Stomach smooth muscle (tissue), 2 donors: ENCODE data around the gene BOLA1.
A peak's percentile ranks its signal among the peaks of the same experiment; 100 is the strongest.
"Not testable (repeated sequence)": the region's sequence is repeated elsewhere in the genome, so short reads cannot be mapped to it uniquely, and the experiment has no call there.

Source experiments
- H3K27ac ChIP-seq: one replicate; pipeline ENCODE4 v1.7.0; 2013; ENCODE audit warnings: mild to moderate bottlenecking, low read length, inconsistent platforms
- H3K27me3 ChIP-seq, 2 donors: one replicate each; pipeline ENCODE4 v1.7.0; 2013; ENCODE audit warnings: low read length in 2 of 2; ENCODE audit not compliant: insufficient read depth in 2 of 2, control insufficient read depth in 1 of 2
- H3K36me3 ChIP-seq, 2 donors: one replicate each; pipeline ENCODE4 v1.7.0; 2013; ENCODE audit warnings: low read length in 2 of 2; ENCODE audit not compliant: control insufficient read depth in 2 of 2, insufficient read depth in 2 of 2
- H3K4me1 ChIP-seq: one replicate; pipeline ENCODE4 v1.7.0; 2013; ENCODE audit warnings: low read length; ENCODE audit not compliant: control insufficient read depth, insufficient read depth
- H3K4me3 ChIP-seq, 2 donors: one replicate each; pipeline ENCODE4 v1.7.0; 2013; ENCODE audit warnings: low read length in 2 of 2
- H3K9ac ChIP-seq, 2 donors: one replicate each; pipeline ENCODE4 v1.7.0; 2013; ENCODE audit warnings: low read length in 2 of 2, mild to moderate bottlenecking in 1 of 2
- H3K9me3 ChIP-seq, 2 donors: one replicate each; pipeline ENCODE4 v1.7.0; 2013; ENCODE audit warnings: low read length in 2 of 2; ENCODE audit not compliant: control insufficient read depth in 2 of 2
- donor health status: healthy.
- donor health status: Pancreatic carcinoma.

BOLA1 gene

DNA sequence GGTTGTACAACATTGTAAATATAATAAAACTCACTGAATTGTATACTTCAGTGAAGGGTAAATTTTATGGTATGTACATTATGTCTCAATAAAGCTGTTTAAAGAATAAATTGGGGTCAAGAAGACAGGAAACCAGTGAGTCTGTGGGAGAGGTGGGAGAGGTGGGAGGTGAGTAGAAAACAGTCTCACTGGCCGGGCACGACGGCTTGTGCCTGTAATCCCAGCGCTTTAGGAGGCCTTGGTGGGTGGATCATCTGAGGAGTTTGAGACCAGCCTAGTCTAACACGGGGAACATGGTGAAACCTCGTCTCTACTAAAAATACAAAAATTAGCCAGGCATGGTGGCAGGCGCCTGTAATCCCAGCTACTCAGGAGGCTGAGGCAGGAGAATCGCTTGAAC is 33.1 kb downstream of the BOLA1 start:
- no peak overlapping the region for H3K9ac ChIP-seq
- no peaks in the 10 kb centered on the region for H3K27me3 ChIP-seq
- peaks cover 34% of the 10 kb centered on the region for H3K4me1 ChIP-seq
- no peaks in the 10 kb centered on the region for H3K9me3 ChIP-seq
- peaks cover 21 to 34% of the 10 kb centered on the region in 2 donors for H3K36me3 ChIP-seq
- no peak overlapping the region for H3K27ac ChIP-seq
- no peak overlapping the region for H3K4me3 ChIP-seq

DNA sequence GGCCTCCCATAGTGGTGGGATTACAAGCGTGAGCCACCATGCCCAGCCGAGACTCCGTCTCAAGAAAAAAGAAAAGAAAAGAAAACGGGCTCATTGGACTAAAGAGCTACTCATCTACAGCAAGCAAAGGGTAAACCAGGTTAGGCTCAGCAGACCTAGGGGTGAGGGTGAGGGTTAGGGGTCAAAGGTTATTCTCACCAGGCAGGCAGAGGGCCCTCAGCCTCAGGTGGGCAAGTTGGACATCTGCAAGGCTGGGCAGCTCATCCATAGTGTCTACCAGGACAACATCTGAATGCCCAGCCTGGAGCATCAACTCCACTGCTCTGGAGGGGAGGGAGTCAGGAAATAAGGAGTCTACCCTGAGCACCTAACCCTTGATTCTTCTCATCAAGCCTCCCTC is 33.8 kb downstream of the BOLA1 start:
- H3K9me3 ChIP-seq = no peaks in the 10 kb centered on the region
- peaks cover 37% of the 10 kb centered on the region for H3K4me1 ChIP-seq
- peaks cover 21 to 34% of the 10 kb centered on the region in 2 donors for H3K36me3 ChIP-seq
- H3K27me3 ChIP-seq = no peaks in the 10 kb centered on the region
- no peak overlapping the region for H3K27ac ChIP-seq
- H3K9ac ChIP-seq = no peak overlapping the region
- H3K4me3 ChIP-seq = no peak overlapping the region

DNA sequence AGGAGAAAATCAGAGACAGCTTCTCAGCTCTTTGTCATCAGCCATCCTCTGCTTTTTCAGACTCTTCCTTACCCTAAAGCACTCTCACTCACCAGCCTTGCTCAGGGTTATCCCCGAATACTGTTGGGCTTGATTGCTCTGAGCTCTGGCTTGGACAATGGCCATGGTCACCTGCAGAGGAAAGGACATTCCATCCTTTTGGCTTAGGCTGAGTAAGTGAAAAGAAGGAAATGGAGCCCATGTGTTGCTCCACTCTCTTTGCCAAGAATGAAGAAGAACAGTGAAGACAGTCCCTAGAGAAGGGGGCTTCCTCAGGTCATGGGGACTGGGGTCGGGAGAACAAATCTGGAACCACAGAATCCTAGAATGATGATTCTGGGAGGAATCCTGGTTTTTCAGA is 35.0 kb downstream of the BOLA1 start:
- H3K4me3 ChIP-seq = no peak overlapping the region

DNA sequence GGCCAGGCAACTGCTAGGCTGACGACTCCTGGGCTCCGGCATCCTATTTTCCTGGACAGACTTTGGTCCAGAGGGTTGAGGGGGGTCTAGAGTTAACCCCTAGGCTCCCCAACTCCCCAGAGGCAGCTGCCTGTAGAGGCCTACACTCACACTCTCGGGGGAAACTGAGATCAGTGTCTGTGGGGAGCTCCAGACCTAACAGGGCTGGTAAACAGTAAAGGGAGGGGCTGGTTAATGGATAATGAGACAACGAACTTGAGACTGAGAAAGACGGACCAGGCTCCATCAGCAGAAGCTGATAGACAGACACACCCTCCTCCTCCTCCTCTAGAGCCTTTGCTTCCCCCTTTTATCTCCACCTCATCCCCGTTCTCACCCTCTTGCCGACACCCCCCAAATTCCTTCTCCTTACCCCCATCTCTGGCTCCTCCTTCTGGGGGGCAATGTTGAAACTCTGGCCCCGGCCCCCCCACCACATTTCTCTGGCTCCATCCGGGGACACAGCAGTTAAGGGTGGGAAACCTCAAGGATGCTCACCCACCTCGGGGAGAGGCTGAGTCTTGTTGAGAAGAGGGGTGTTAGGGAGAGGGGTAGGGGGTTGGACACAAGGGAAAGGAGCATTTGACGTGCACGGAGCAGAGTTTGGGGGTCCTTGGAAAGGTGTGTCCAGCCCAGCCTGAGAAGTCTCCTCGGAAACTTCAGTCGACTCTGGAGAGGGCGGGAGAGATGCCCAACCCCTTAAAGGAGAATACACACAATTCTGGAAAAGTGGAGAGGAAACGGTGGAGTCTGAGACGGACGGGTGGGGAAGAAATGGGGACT is 37.0 kb downstream of the BOLA1 start, which contains the start of gene MTMR11:
Gene MTMR11, minus strand, starts transcription at position 710 of the 822 bp plus-strand sequence. Its CDS starts 232 bp downstream, at position 478.
- Histone ChIP-seq H3K27me3 (no peaks in the 10 kb centered on the region), H3K4me1 (peaks cover 46% of the 10 kb centered on the region), H3K4me3 (peak within 1 kb of the TSS; percentile 72 to 92), H3K9me3 (no peaks in the 10 kb centered on the region), H3K36me3 (peaks cover 7 to 15% of the 10 kb centered on the region in 2 donors), H3K27ac (peak within 1 kb of the TSS; percentile 80), H3K9ac (peak within 1 kb of the TSS; percentile 81 to 85)

More for the DNA sequence above, 35.0 kb downstream of the BOLA1 start:
- Histone ChIP-seq H3K9ac (peak overlapping the region in 1 of 2 donors; percentile 13), H3K36me3 (peaks cover 19 to 30% of the 10 kb centered on the region in 2 donors), H3K9me3 (no peaks in the 10 kb centered on the region), H3K4me1 (peaks cover 42% of the 10 kb centered on the region), H3K27ac (no peak overlapping the region), H3K27me3 (no peaks in the 10 kb centered on the region)

DNA sequence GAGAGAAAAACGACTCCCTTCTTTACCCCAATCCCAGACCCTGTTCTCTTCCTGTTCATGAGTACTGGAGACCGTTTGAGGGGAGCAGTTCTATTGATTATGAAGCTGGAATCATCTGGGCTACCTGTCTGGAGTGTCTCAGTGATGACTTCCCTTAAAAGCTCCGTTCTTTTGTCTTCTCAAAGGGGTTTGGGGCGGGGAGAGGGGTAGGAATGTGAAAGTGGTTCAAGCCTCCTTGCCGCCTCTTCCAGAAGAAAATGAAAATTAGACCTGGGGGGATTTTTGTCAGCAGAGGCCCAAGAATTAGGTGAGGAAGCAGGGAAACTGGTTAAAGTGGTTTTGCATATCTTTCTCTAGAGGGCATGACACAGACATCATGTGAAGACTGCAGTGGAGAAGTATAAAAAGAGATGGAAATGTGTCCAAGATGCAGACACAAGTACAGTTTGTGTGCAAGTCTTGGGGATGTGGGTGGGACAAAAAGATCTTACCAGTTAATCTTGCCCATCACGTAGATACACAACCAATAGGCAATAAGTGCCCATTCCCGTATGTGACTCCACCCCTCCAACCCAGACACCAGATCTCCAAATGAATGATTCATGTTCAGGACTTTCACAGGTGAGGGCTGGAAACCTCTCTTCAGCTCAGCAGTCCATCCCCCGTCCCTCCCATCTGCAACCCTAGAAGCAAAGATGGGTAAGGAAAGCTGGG is 37.8 kb downstream of the BOLA1 start:
- H3K9me3 ChIP-seq = no peaks in the 10 kb centered on the region
- H3K36me3 ChIP-seq = peaks cover under 1 to 10% of the 10 kb centered on the region in 2 donors
- H3K27me3 ChIP-seq = no peaks in the 10 kb centered on the region
- H3K4me3 ChIP-seq = peak overlapping the region; percentile 72 to 92
- H3K4me1 ChIP-seq = peaks cover 49% of the 10 kb centered on the region
- H3K9ac ChIP-seq = peak overlapping the region; percentile 81 to 85
- peak overlapping the region; percentile 75 for H3K27ac ChIP-seq

DNA sequence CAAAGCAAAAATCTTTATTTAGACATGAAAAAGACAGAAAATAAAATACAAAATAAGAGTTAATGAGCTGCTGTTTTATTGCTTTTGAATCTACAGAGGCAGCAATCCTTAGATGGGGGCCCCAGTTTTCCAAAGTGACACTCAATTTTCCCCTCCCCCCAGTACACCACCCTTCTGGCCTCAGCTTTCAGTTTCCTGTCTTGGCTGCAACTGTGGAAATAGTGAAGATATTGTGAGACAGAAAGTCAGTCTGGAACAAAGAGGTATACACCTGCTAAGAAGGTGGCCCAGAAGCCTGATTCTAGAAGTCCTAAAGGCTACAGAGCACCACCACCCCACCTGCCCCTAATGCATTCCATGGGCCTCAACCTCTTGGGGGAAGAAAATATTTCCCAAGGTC is 38.4 kb downstream of the BOLA1 start:
- Histone ChIP-seq H3K36me3 (peaks cover 0 to 10% of the 10 kb centered on the region in 2 donors), H3K4me3 (peak overlapping the region in 1 of 2 donors; percentile 92), H3K9ac (no peak overlapping the region), H3K27me3 (no peaks in the 10 kb centered on the region), H3K9me3 (no peaks in the 10 kb centered on the region), H3K27ac (peak overlapping the region; percentile 80), H3K4me1 (peaks cover 51% of the 10 kb centered on the region)

DNA sequence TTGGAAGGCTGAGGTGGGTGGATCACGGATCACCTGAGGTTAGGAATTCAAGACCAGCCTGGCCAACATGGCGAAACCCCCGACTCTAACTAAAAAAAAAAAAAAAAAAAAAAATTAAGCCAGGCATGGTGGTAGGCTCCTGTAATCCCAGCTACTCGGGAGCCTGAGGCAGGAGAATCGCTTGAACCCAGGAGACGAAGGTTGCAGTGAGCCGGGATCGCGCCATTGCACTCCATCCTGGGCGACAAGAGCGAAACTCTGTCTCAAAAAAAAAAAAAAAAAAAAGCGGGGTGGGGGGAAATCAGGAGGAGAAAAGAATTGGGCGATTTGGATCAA is 39.3 kb downstream of the BOLA1 start:
- H3K27ac ChIP-seq = peak overlapping the region; percentile 80
- peak overlapping the region in 1 of 2 donors; percentile 47 for H3K9ac ChIP-seq
- not testable (repeated sequence) for H3K9me3 ChIP-seq, H3K36me3 ChIP-seq, H3K27me3 ChIP-seq
- peaks cover 51% of the 10 kb centered on the region for H3K4me1 ChIP-seq
- peak overlapping the region; percentile 37 to 72 for H3K4me3 ChIP-seq

DNA sequence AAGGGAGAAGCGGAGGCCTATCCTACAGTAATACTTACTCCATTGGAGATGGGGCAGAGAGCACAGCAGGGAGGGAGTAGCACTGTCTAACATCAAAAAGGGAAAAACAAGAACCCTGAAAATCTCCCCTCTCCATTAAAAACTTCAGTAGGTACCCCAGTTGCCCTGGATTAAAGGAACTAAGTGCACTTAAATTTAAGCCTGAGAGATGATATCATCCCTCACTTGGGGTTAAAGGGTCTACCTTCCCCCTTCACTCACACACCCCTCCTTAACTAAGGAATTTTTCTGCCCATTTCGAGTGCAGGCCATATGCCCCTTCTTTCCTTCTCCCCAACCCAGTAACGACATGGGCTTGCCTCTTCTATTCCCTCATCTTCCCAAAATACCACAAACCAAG is 41.1 kb downstream of the BOLA1 start:
- Histone ChIP-seq H3K9ac (no peak overlapping the region), H3K9me3 (no peaks in the 10 kb centered on the region), H3K4me1 (peaks cover 40% of the 10 kb centered on the region), H3K4me3 (no peak overlapping the region), H3K27me3 (no peaks in the 10 kb centered on the region), H3K36me3 (peaks cover 10 to 17% of the 10 kb centered on the region in 2 donors), H3K27ac (no peak overlapping the region)

DNA sequence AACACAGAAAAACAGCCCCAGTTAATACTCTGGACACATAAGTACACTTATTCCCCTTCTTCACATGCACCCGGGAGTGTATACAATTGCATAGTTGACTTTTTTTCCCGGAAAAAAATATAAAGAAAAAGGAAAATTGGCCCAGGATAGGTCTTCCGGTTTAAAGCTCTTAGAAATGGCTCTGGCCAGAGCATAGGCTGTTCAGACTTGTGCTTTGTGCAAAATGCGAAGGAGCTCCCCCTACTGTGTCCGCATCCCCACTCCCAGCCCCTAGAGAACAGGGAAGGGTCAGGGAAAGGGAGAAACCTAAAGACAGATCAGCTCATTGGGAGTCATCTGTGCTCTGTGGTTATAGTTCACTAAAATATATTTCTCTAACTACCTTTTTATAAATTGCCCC is 42.8 kb downstream of the BOLA1 start:
- peaks cover 30% of the 10 kb centered on the region for H3K4me1 ChIP-seq
- no peaks in the 10 kb centered on the region for H3K9me3 ChIP-seq
- H3K27me3 ChIP-seq = no peaks in the 10 kb centered on the region
- no peak overlapping the region for H3K4me3 ChIP-seq
- no peak overlapping the region for H3K27ac ChIP-seq
- H3K9ac ChIP-seq = no peak overlapping the region
- peaks cover 11 to 21% of the 10 kb centered on the region in 2 donors for H3K36me3 ChIP-seq

DNA sequence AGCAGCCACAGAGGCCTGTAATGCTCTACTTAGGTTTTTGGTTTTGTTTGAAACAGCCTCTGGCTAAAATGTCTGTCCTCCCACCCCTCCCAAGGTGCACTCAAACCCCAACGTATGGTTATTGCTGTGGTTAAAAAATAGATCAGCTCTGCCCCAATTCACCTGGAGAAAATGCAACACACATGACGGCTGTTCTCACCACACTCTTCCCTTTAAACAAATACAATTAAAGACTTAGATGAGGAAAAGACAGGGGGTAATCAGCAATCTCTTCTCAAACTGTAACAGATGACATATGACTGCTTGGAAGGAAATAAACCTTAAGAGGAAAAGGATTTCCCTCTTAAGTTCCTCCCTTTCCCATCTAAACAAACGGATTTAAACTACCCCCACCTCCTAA is 43.5 kb downstream of the BOLA1 start:
- H3K27me3 ChIP-seq = no peaks in the 10 kb centered on the region
- peaks cover 23% of the 10 kb centered on the region for H3K4me1 ChIP-seq
- no peak overlapping the region for H3K4me3 ChIP-seq
- H3K9ac ChIP-seq = no peak overlapping the region
- no peak overlapping the region for H3K27ac ChIP-seq
- H3K36me3 ChIP-seq = peaks cover 13 to 24% of the 10 kb centered on the region in 2 donors
- H3K9me3 ChIP-seq = no peaks in the 10 kb centered on the region
